ENCODE measurements around the gene CADPS. TPM values are rescaled to one million over a fixed set of nuclear protein-coding genes. Genes with fewer than 3 reads are reported as not detected.

The CADPS gene
- total and polyA plus RNA-seq, 2 of the 4 experiments (the other 2 are of a cell fraction) = not detected

- Histone ChIP-seq H3K9ac (ENCODE audit: low read depth, low read length) (no peak overlapping the region), H3K36me3 (ENCODE audit: control insufficient read depth, insufficient read depth, low read length) (no peaks in the 10 kb centered on the region), H3K4me2 (ENCODE audit: low read depth, low read length) (no peak overlapping the region), H3K9me3 (ENCODE audit: control insufficient read depth, insufficient read depth, low read length) (no peaks in the 10 kb centered on the region), H4K91ac (ENCODE audit: insufficient read depth, low read depth, low read length) (no peak overlapping the region), H4K5ac (ENCODE audit: low read depth, low read length) (no peak overlapping the region), H2AFZ (replicated peaks; ENCODE audit: low read length, poor library complexity) (no peak overlapping the region), H2AK5ac (ENCODE audit: low read depth, low read length) (no peak overlapping the region), H3K56ac (ENCODE audit: extremely low read depth, insufficient read depth, low read length) (no peak overlapping the region), H3K27me3 (ENCODE audit: control insufficient read depth, insufficient read depth, low read length) (no peaks in the 10 kb centered on the region), H2BK5ac (ENCODE audit: low read depth, low read length, poor library complexity, severe bottlenecking) (no peak overlapping the region), H3K79me1 (ENCODE audit: low read depth in 1 of 2, low read length in 2 of 2) (no peaks in the 10 kb centered on the region), H3K18ac (ENCODE audit: low read depth, low read length) (no peak overlapping the region), H3K23ac (ENCODE audit: low read depth, low read length) (no peak overlapping the region), H2AK9ac (replicated peaks; ENCODE audit: low read depth, low read length, poor library complexity) (no peak overlapping the region), H4K20me1 (ENCODE audit: insufficient read depth, low read length) (no peaks in the 10 kb centered on the region), H3K4ac (ENCODE audit: low read depth, low read length) (no peak overlapping the region), H3K4me1 (ENCODE audit: control insufficient read depth, insufficient read depth, low read length) (no peaks in the 10 kb centered on the region), H4K8ac (ENCODE audit: low read depth in 2 of 2, low read length in 2 of 2) (no peak overlapping the region), H3K4me3 (ENCODE audit: insufficient read depth, low read depth, low read length) (no peak overlapping the region), H3K14ac (replicated peaks; ENCODE audit: low read depth, low read length) (no peak overlapping the region), H3K9me1 (ENCODE audit: insufficient read depth, low read length) (no peaks in the 10 kb centered on the region), H2BK15ac (ENCODE audit: low read depth, low read length) (no peak overlapping the region), H3K27ac (ENCODE audit: insufficient read depth, low read length) (no peak overlapping the region), H2BK120ac (ENCODE audit: low read depth, low read length) (no peak overlapping the region), H2BK20ac (ENCODE audit: low read depth, low read length) (no peak overlapping the region)
- dilution Hi-C loops (cut with HindIII; ENCODE audit: low sequenced_read_pairs, unreplicated experiment) (no loop called here), in situ Hi-C loops (cut with MboI; ENCODE audit: low sequenced_read_pairs) (no loop called here), intact Hi-C loops (cut with micrococcal nuclease) (no loop called here)
- DNase-seq (no peak), ATAC-seq (ENCODE audit: low read depth) (no peak)
- ChIA-PET CTCF (no interaction called here), POLR2A (ENCODE audit: unreplicated experiment) (no interaction called here)
- no TSS peak for BruUV-seq (replicated peaks)
- 40% methylated on average over 1 of the region's 8 CpGs; no CpG with 5 or more reads in 1 of the 2 experiments for WGBS, 2 experiments (ENCODE audit: extremely low coverage in 2 of 2, insufficient read length in 1 of 2)
- TF ChIP-seq MAFK (IDR thresholded peaks at IDR 0.05; ENCODE audit: low read depth, low read length) = no peak
- TF ChIP-seq CEBPB (IDR thresholded peaks at IDR 0.05; ENCODE audit: low read depth, low read length) = no peak
- no peak for TF ChIP-seq CHD1 (IDR thresholded peaks at IDR 0.05; ENCODE audit: low read depth, low read length)
- no peak for TF ChIP-seq RCOR1 (IDR thresholded peaks at IDR 0.05; ENCODE audit: insufficient replicate concordance, low read length)
- TF ChIP-seq MXI1 (IDR thresholded peaks at IDR 0.05; ENCODE audit: borderline replicate concordance, low read depth, low read length) = no peak
- no peak for TF ChIP-seq FOS (IDR thresholded peaks at IDR 0.05; ENCODE audit: low read depth, low read length)
- no peak for TF ChIP-seq USF2 (IDR thresholded peaks at IDR 0.05; ENCODE audit: low read depth, low read length)
- no peak for TF ChIP-seq ELK1 (IDR thresholded peaks at IDR 0.05; ENCODE audit: borderline replicate concordance, low read depth, low read length)
- no peak for TF ChIP-seq POLR2A (IDR thresholded peaks at IDR 0.05; ENCODE audit: low read depth, low read length)
- TF ChIP-seq NFE2L2 (IDR thresholded peaks at IDR 0.05; ENCODE audit: low read depth, low read length) = no peak
- TF ChIP-seq CTCF (conservative IDR thresholded peaks at IDR 0.05; ENCODE audit: low read depth, low read length) = no peak
- TF ChIP-seq RFX5 (IDR thresholded peaks at IDR 0.05; ENCODE audit: low read depth, low read length) = no peak
- no peak for TF ChIP-seq BHLHE40 (IDR thresholded peaks at IDR 0.05; ENCODE audit: low read depth, low read length)
- TF ChIP-seq MAZ (IDR thresholded peaks at IDR 0.05; ENCODE audit: borderline replicate concordance, low read depth, low read length) = no peak
- no peak for TF ChIP-seq RAD21 (IDR thresholded peaks at IDR 0.05; ENCODE audit: low read length)
- TF ChIP-seq SMC3 (IDR thresholded peaks at IDR 0.05; ENCODE audit: low read depth, low read length) = no peak
Measured at GRCh38 chr3:62755285-62755684, 119.9 kb downstream of the CADPS start.
